Measurements from ENCODE around the gene TMEM134.
A peak's percentile ranks its signal among the peaks of the same experiment; 100 is the strongest.

- TF ChIP-seq CTCF (IDR thresholded peaks at IDR 0.05; ENCODE audit: low read depth, low read length) (peak; percentile 55), EZH2phosphoT487 (IDR thresholded peaks at IDR 0.05; ENCODE audit: low read depth) (no peak)
Observed at GRCh38 chr11:67439321-67440228, 29.5 kb downstream of the TMEM134 start.
